ENCODE data around the gene RHOF.

The RHOF gene

GRCh38 chr12:121820056-121820455 is 26.6 kb upstream of the RHOF start:
- no peak for DNase-seq (ENCODE audit: extremely low read depth in 1 of 2, low read depth in 1 of 2)

- DNase-seq (ENCODE audit: extremely low read depth in 1 of 2, low read depth in 1 of 2), result no peak
These were observed 25.9 kb upstream of the RHOF start for GRCh38 chr12:121819212-121819949.

- DNase-seq (ENCODE audit: extremely low read depth in 1 of 2, low read depth in 1 of 2), result no peak
These were observed 24.2 kb upstream of the RHOF start for GRCh38 chr12:121817648-121818043.

GRCh38 chr12:121816925-121817647 is 23.6 kb upstream of the RHOF start:
- no peak for DNase-seq (ENCODE audit: extremely low read depth in 1 of 2, low read depth in 1 of 2)

GRCh38 chr12:121815263-121815662 is 21.8 kb upstream of the RHOF start:
- no peak for DNase-seq (ENCODE audit: extremely low read depth in 1 of 2, low read depth in 1 of 2)

GRCh38 chr12:121814429-121815119 is 21.1 kb upstream of the RHOF start:
- no peak for DNase-seq (ENCODE audit: extremely low read depth in 1 of 2, low read depth in 1 of 2)

- no peak for DNase-seq (ENCODE audit: extremely low read depth in 1 of 2, low read depth in 1 of 2)
These were observed 20.5 kb upstream of the RHOF start for GRCh38 chr12:121813951-121814350.

- no peak for DNase-seq (ENCODE audit: extremely low read depth in 1 of 2, low read depth in 1 of 2)
These were observed 19.7 kb upstream of the RHOF start for GRCh38 chr12:121812921-121813896.

GRCh38 chr12:121812320-121812871 is 18.9 kb upstream of the RHOF start:
- no peak for DNase-seq (ENCODE audit: extremely low read depth in 1 of 2, low read depth in 1 of 2)

- no peak for DNase-seq (ENCODE audit: extremely low read depth in 1 of 2, low read depth in 1 of 2)
These were observed 18.2 kb upstream of the RHOF start for GRCh38 chr12:121811434-121812319.

GRCh38 chr12:121810833-121811433 is 17.4 kb upstream of the RHOF start:
- no peak for DNase-seq (ENCODE audit: extremely low read depth in 1 of 2, low read depth in 1 of 2)

- DNase-seq (ENCODE audit: extremely low read depth in 1 of 2, low read depth in 1 of 2), result no peak
These were observed 16.8 kb upstream of the RHOF start for GRCh38 chr12:121810234-121810817.

- DNase-seq (ENCODE audit: extremely low read depth in 1 of 2, low read depth in 1 of 2), result no peak
These were observed 16.2 kb upstream of the RHOF start for GRCh38 chr12:121809712-121810116.

GRCh38 chr12:121808623-121809022 is 15.1 kb upstream of the RHOF start:
- no peak for DNase-seq (ENCODE audit: extremely low read depth in 1 of 2, low read depth in 1 of 2)

GRCh38 chr12:121807642-121808347 is 14.3 kb upstream of the RHOF start:
- no peak for DNase-seq (ENCODE audit: extremely low read depth in 1 of 2, low read depth in 1 of 2)

GRCh38 chr12:121806546-121807423 is 13.3 kb upstream of the RHOF start:
- DNase-seq (ENCODE audit: extremely low read depth in 1 of 2, low read depth in 1 of 2), result no peak

GRCh38 chr12:121806009-121806545 is 12.6 kb upstream of the RHOF start:
- no peak for DNase-seq (ENCODE audit: extremely low read depth in 1 of 2, low read depth in 1 of 2)
